ENCODE measurements around the gene LTBP1.

LTBP1 gene

GRCh38 chr2:33284287-33284686, 337.5 kb downstream of the LTBP1 start:
- DNase-seq: no peak

GRCh38 chr2:33287507-33288005, 340.8 kb downstream of the LTBP1 start:
- DNase-seq: no peak

GRCh38 chr2:33288011-33288410, 341.3 kb downstream of the LTBP1 start:
- DNase-seq: no peak

- no peak for DNase-seq
Measured at GRCh38 chr2:33289961-33290360, 343.2 kb downstream of the LTBP1 start.

- no peak for DNase-seq
Measured at GRCh38 chr2:33291278-33292013, 344.7 kb downstream of the LTBP1 start.

- DNase-seq: no peak
Measured at GRCh38 chr2:33292063-33292462, 345.3 kb downstream of the LTBP1 start.

GRCh38 chr2:33292981-33293595, 346.3 kb downstream of the LTBP1 start:
- DNase-seq: no peak

GRCh38 chr2:33298233-33298632, 351.5 kb downstream of the LTBP1 start:
- DNase-seq: no peak

GRCh38 chr2:33301355-33301754, 354.6 kb downstream of the LTBP1 start:
- DNase-seq: no peak

GRCh38 chr2:33302348-33302747, 355.6 kb downstream of the LTBP1 start:
- no peak for DNase-seq

- no peak for DNase-seq
Measured at GRCh38 chr2:33304032-33304864, 357.5 kb downstream of the LTBP1 start.

GRCh38 chr2:33307659-33308270, 361.0 kb downstream of the LTBP1 start:
- no peak for DNase-seq

GRCh38 chr2:33312355-33312754, 365.6 kb downstream of the LTBP1 start:
- no peak for DNase-seq

GRCh38 chr2:33313039-33313438, 366.3 kb downstream of the LTBP1 start:
- no peak for DNase-seq

GRCh38 chr2:33314541-33314940, 367.8 kb downstream of the LTBP1 start:
- DNase-seq: no peak

GRCh38 chr2:33316328-33316727, 369.6 kb downstream of the LTBP1 start:
- no peak for DNase-seq

- DNase-seq: no peak
Measured at GRCh38 chr2:33317369-33318007, 370.7 kb downstream of the LTBP1 start.

- DNase-seq: no peak
Measured at GRCh38 chr2:33318456-33318855, 371.7 kb downstream of the LTBP1 start.

- DNase-seq: no peak
Measured at GRCh38 chr2:33320573-33320972, 373.8 kb downstream of the LTBP1 start.

GRCh38 chr2:33321236-33321771, 374.6 kb downstream of the LTBP1 start:
- DNase-seq: no peak

- no peak for DNase-seq
Measured at GRCh38 chr2:33321876-33322483, 375.2 kb downstream of the LTBP1 start.

- no peak for DNase-seq
Measured at GRCh38 chr2:33322612-33323011, 375.9 kb downstream of the LTBP1 start.

Measured in T1000 (cell line).